Tibial nerve (tissue), 4 donors: ENCODE data around the gene RASSF7. TPM values are rescaled to one million over a fixed set of nuclear protein-coding genes. Genes with fewer than 3 reads are reported as not detected.

Experiments used
- DNase-seq, 2 donors: peaks; one replicate each; pipeline ENCODE4 v3.0.0-alpha.2; 2019; ENCODE audit warnings: low spot score in 2 of 2
- H3K27ac ChIP-seq, 4 donors: fragments of 200-600 bp; sonication (generic) in 3 of 4; one replicate each; pipeline ENCODE4 v1.5.1; 2017 to 2019; ENCODE audit warnings: mild to moderate bottlenecking in 1 of 4
- H3K27me3 ChIP-seq, 2 donors: fragments of 200-600 bp; sonication (generic) in 1 of 2; one replicate each; pipeline versions ENCODE4 v1.5.1 to v1.6.0; 2017 to 2019
- H3K36me3 ChIP-seq, 3 donors: fragments of 200-600 bp; sonication (generic); one replicate each; pipeline ENCODE4 v1.5.1; 2018 to 2019
- H3K4me1 ChIP-seq, 4 donors: fragments of 200-600 bp; sonication (generic) in 3 of 4; one replicate each; pipeline ENCODE4 v1.5.1; 2017 to 2019
- H3K4me3 ChIP-seq, 4 donors: fragments of 200-600 bp; sonication (generic) in 3 of 4; one replicate each; pipeline ENCODE4 v1.5.1; 2017 to 2019; ENCODE audit warnings: mild to moderate bottlenecking in 1 of 4, moderate library complexity in 1 of 4
- H3K9me3 ChIP-seq, 4 donors: fragments of 200-600 bp; sonication (generic) in 3 of 4; one replicate each; pipeline ENCODE4 v1.5.1; 2017 to 2019
- EP300 ChIP-seq, 2 donors: sonication (generic); formaldehyde crosslinking; IDR thresholded peaks; one replicate each; pipeline ENCODE4 v1.6.1; 2017; ENCODE audit warnings: antibody characterized with exemption in 2 of 2, mild to moderate bottlenecking in 1 of 2
- POLR2A ChIP-seq, 2 donors: fragments of 450-650 bp; IDR thresholded peaks; one replicate each; pipeline ENCODE4 v1.6.1; 2017; ENCODE audit warnings: antibody characterized with exemption in 2 of 2, mild to moderate bottlenecking in 2 of 2, moderate library complexity in 2 of 2
- WGBS, 2 donors: methylation state at CpG; one replicate each; pipeline ENCODE4 v1.1.5; 2018; 5-methylcytosine and 5-hydroxymethylcytosine counted together
- total RNA-seq, 4 donors: library from RNA; depleted of rRNA; stranded (reverse); fragments of >200 nt; gene quantifications; one replicate each; pipeline ENCODE4 v1.1.0, GENCODE V29; 2016
- TF ChIP-seq, protein P1 (sequence below), 5 experiments: fragments of 200-600 bp in 3 of 5; fragments of 450-650 bp in 2 of 5; sonication (generic) in 3 of 5; IDR thresholded peaks; one replicate each; pipeline ENCODE4 v1.5.1; 2016 to 2019; ENCODE audit warnings: antibody characterized with exemption in 5 of 5, mild to moderate bottlenecking in 3 of 5, moderate library complexity in 2 of 5

RASSF7 gene
- total RNA-seq, 4 donors from 2014 or later = 21.0 to 25.6 (median 23.1) TPM

DNA sequence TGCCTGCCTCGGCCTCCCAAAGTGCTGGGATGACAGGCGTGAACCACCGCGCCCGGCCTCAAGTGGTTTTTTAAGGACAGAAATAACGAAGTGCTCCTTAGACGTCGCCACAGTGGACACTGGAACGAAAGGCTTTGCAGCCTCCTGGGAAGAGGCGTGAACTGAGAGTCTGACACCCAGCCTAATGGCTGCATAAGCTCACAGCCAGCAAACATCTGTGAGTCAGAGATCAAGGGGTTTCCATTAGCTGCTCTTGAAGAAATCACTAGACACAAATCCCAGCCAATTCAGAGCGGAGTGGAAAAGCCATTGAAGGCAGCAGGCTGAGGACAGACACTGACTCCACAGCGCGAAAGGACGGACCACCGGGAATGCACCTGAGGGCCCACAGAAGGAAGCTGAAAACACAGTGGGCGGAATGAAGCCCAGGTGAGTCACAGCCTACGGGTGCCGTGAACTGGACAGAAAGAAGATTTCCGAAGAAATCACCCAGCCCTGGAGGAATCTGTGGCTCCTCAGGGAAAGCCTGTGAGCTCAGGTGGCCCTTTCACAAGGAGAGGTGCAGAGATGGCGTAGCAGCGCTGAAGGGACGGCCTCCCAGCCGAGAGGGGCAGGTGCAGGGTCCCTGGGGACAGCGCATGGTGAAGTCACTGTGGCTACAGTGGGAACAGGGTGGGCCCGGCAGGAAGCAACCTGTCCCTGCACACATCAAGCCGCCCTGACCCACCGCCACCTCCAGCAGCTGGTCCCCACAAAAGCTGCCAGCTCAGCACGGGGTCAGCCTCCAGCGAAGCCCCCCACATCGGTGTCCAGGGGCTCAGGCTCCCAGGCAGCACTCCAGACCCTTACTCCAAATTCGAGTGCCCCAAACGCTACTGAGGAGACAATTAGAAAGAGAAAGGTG, 11.8 kb upstream of the RASSF7 start:
- no peak for TF ChIP-seq POLR2A (IDR thresholded peaks at IDR 0.05)
- no peak for TF ChIP-seq EP300 (IDR thresholded peaks at IDR 0.05)
- TF ChIP-seq, protein P1, sequence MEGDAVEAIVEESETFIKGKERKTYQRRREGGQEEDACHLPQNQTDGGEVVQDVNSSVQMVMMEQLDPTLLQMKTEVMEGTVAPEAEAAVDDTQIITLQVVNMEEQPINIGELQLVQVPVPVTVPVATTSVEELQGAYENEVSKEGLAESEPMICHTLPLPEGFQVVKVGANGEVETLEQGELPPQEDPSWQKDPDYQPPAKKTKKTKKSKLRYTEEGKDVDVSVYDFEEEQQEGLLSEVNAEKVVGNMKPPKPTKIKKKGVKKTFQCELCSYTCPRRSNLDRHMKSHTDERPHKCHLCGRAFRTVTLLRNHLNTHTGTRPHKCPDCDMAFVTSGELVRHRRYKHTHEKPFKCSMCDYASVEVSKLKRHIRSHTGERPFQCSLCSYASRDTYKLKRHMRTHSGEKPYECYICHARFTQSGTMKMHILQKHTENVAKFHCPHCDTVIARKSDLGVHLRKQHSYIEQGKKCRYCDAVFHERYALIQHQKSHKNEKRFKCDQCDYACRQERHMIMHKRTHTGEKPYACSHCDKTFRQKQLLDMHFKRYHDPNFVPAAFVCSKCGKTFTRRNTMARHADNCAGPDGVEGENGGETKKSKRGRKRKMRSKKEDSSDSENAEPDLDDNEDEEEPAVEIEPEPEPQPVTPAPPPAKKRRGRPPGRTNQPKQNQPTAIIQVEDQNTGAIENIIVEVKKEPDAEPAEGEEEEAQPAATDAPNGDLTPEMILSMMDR (IDR thresholded peaks at IDR 0.05) = no peak
- H3K4me1 ChIP-seq = no peaks in the 10 kb centered on the region
- H3K27me3 ChIP-seq = peaks cover 0 to 32% of the 10 kb centered on the region in 2 donors
- WGBS, 2 donors = 73 to 85% methylated on average over 25 to 31 of the region's 32 CpGs
- no peak for DNase-seq
- no peaks in the 10 kb centered on the region for H3K9me3 ChIP-seq
- H3K27ac ChIP-seq = no peak overlapping the region
- peaks cover 0 to 5% (median 0%) of the 10 kb centered on the region in 3 donors for H3K36me3 ChIP-seq
- no peak overlapping the region for H3K4me3 ChIP-seq

DNA sequence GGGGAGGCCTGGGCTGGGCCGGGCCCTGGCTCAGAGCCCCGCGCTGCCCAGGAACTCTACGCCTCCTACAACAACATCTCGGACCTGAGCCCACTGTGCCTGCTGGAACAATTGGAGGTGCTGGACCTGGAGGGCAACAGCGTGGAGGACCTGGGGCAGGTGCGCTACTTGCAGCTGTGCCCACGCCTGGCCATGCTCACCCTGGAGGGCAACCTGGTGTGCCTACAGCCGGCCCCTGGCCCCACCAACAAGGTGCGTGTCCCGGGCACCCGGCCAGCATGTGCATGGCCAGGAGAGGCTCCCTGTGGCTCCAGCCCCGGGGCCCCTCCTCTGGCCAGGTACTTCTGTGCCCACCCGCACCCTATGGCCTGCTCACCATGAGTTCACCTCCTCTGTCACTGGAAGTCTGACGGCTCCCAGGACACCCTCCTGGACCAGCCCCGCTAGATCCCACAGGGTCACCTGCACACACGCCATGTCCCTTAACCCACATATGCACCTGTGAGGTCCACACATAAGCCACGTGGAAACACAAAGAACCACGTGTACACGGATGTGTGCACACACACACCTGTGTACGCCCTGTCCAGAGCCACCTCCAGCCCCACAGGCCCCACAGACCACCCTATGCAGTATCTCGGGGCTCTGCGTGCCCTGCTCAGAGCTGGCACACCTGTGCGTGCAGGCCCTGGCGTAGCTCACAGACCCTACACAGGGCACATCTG, 10.6 kb upstream of the RASSF7 start:
- H3K27ac ChIP-seq = no peak overlapping the region
- WGBS, 2 donors = 94 to 95% methylated on average over 17 to 25 of the region's 25 CpGs
- H3K4me3 ChIP-seq = no peak overlapping the region
- TF ChIP-seq, protein P1 (IDR thresholded peaks at IDR 0.05) = no peak
- no peak for TF ChIP-seq EP300 (IDR thresholded peaks at IDR 0.05)
- no peak for TF ChIP-seq POLR2A (IDR thresholded peaks at IDR 0.05)
- peaks cover 0 to 5% (median 0%) of the 10 kb centered on the region in 3 donors for H3K36me3 ChIP-seq
- no peaks in the 10 kb centered on the region for H3K9me3 ChIP-seq
- no peak for DNase-seq
- H3K4me1 ChIP-seq = peaks cover 0 to 8% (median 5%) of the 10 kb centered on the region in 4 donors
- H3K27me3 ChIP-seq = peaks cover 0 to 44% of the 10 kb centered on the region in 2 donors

DNA sequence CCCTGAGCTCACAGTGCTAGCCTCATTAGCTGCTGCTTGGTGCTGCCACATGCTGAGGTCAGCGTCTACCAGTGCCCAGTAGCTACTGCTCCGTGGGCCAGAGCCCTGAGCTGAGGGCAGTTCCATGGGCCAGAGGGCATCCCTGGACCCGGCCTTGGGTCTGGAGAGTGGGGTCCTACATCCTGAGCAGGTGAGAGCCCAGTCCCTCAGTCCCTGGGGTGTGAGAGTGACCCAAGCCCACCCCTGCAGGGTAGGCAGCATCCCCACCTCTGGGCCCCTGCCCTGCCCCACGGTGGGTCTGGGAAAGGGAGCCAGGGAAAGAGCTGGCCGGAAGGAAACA, 10.1 kb upstream of the RASSF7 start:
- no peak overlapping the region for H3K27ac ChIP-seq
- H3K27me3 ChIP-seq = peaks cover 0 to 49% of the 10 kb centered on the region in 2 donors
- H3K4me1 ChIP-seq = peaks cover 0 to 14% (median 10%) of the 10 kb centered on the region in 4 donors
- 70 to 73% methylated on average over 2 to 3 of the region's 5 CpGs for WGBS, 2 donors
- H3K4me3 ChIP-seq = no peak overlapping the region
- peaks cover 0 to 5% (median 0%) of the 10 kb centered on the region in 3 donors for H3K36me3 ChIP-seq
- TF ChIP-seq EP300 (IDR thresholded peaks at IDR 0.05) (no peak), POLR2A (IDR thresholded peaks at IDR 0.05) (no peak)
- TF ChIP-seq, protein P1 (IDR thresholded peaks at IDR 0.05) = no peak
- H3K9me3 ChIP-seq = no peaks in the 10 kb centered on the region
- no peak for DNase-seq

DNA sequence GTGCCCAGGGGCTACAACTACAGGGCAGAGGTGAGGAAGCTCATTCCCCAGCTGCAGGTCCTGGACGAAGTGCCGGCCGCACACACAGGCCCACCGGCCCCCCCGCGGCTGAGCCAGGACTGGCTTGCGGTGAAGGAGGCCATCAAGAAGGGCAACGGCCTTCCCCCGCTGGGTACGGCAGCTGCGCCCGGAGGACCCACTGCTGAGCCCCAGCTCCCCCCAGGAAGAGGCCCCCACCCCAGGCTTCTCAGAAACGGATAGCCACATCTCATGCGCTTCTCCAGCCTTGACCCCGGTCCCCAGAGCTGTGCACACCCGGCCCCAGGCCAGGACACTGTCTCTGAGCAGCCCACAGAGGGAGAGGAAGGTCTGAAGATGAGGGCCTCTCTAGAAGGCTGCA, 9.6 kb upstream of the RASSF7 start:
- Histone ChIP-seq H3K4me1 (peaks cover 0 to 18% (median 12%) of the 10 kb centered on the region in 4 donors), H3K27ac (no peak overlapping the region), H3K4me3 (no peak overlapping the region), H3K27me3 (peaks cover 0 to 52% of the 10 kb centered on the region in 2 donors), H3K9me3 (no peaks in the 10 kb centered on the region), H3K36me3 (peaks cover 0 to 5% (median 0%) of the 10 kb centered on the region in 3 donors)
- no peak for DNase-seq
- TF ChIP-seq POLR2A (IDR thresholded peaks at IDR 0.05) = no peak
- TF ChIP-seq EP300 (IDR thresholded peaks at IDR 0.05) = no peak
- TF ChIP-seq, protein P1 (IDR thresholded peaks at IDR 0.05) = no peak
- WGBS, 2 donors = 51 to 79% methylated on average over 4 to 14 of the region's 16 CpGs
